ENCODE measurements around the gene ACKR2.

Gene ACKR2

GRCh38 chr3:42853056-42853455 is 43.8 kb downstream of the ACKR2 start:
- no peaks in the 10 kb centered on the region for H3K27me3 ChIP-seq (ENCODE audit: control insufficient read depth, insufficient read depth, low read length)
- H3K9ac ChIP-seq (ENCODE audit: low read length), result no peak overlapping the region
- no peaks in the 10 kb centered on the region for H3K36me3 ChIP-seq (ENCODE audit: control insufficient read depth, insufficient read depth, low read length)
- H3K4me1 ChIP-seq (ENCODE audit: control insufficient read depth, insufficient read depth, low read length), result peaks cover 26% of the 10 kb centered on the region
- H3K9me3 ChIP-seq (ENCODE audit: control insufficient read depth, low read length), result no peaks in the 10 kb centered on the region
- no peak overlapping the region for H3K4me3 ChIP-seq (ENCODE audit: low read length)

GRCh38 chr3:42853739-42854302 is 44.6 kb downstream of the ACKR2 start:
- Histone ChIP-seq H3K4me1 (ENCODE audit: control insufficient read depth, insufficient read depth, low read length) (peaks cover 23% of the 10 kb centered on the region), H3K27me3 (ENCODE audit: control insufficient read depth, insufficient read depth, low read length) (no peaks in the 10 kb centered on the region), H3K9me3 (ENCODE audit: control insufficient read depth, low read length) (no peaks in the 10 kb centered on the region), H3K36me3 (ENCODE audit: control insufficient read depth, insufficient read depth, low read length) (no peaks in the 10 kb centered on the region), H3K4me3 (ENCODE audit: low read length) (no peak overlapping the region), H3K9ac (ENCODE audit: low read length) (no peak overlapping the region)

GRCh38 chr3:42855219-42855546 is 45.9 kb downstream of the ACKR2 start:
- Histone ChIP-seq H3K4me1 (ENCODE audit: control insufficient read depth, insufficient read depth, low read length) (peaks cover 22% of the 10 kb centered on the region), H3K36me3 (ENCODE audit: control insufficient read depth, insufficient read depth, low read length) (no peaks in the 10 kb centered on the region), H3K4me3 (ENCODE audit: low read length) (no peak overlapping the region)

GRCh38 chr3:42855547-42856380 is 46.5 kb downstream of the ACKR2 start:
- Histone ChIP-seq H3K9me3 (ENCODE audit: control insufficient read depth, low read length) (no peaks in the 10 kb centered on the region), H3K36me3 (ENCODE audit: control insufficient read depth, insufficient read depth, low read length) (no peaks in the 10 kb centered on the region), H3K27me3 (ENCODE audit: control insufficient read depth, insufficient read depth, low read length) (no peaks in the 10 kb centered on the region), H3K4me1 (ENCODE audit: control insufficient read depth, insufficient read depth, low read length) (peaks cover 22% of the 10 kb centered on the region), H3K9ac (ENCODE audit: low read length) (no peak overlapping the region), H3K4me3 (ENCODE audit: low read length) (no peak overlapping the region)

More at GRCh38 chr3:42855219-42855546, 45.9 kb downstream of the ACKR2 start:
- Histone ChIP-seq H3K9me3 (ENCODE audit: control insufficient read depth, low read length) (no peaks in the 10 kb centered on the region), H3K9ac (ENCODE audit: low read length) (no peak overlapping the region), H3K27me3 (ENCODE audit: control insufficient read depth, insufficient read depth, low read length) (no peaks in the 10 kb centered on the region)

GRCh38 chr3:42856544-42856943 is 47.3 kb downstream of the ACKR2 start:
- no peaks in the 10 kb centered on the region for H3K27me3 ChIP-seq (ENCODE audit: control insufficient read depth, insufficient read depth, low read length)
- H3K9me3 ChIP-seq (ENCODE audit: control insufficient read depth, low read length), result no peaks in the 10 kb centered on the region
- no peak overlapping the region for H3K4me3 ChIP-seq (ENCODE audit: low read length)
- no peak overlapping the region for H3K9ac ChIP-seq (ENCODE audit: low read length)
- H3K4me1 ChIP-seq (ENCODE audit: control insufficient read depth, insufficient read depth, low read length), result peaks cover 22% of the 10 kb centered on the region
- H3K36me3 ChIP-seq (ENCODE audit: control insufficient read depth, insufficient read depth, low read length), result no peaks in the 10 kb centered on the region

- H3K27me3 ChIP-seq (ENCODE audit: control insufficient read depth, insufficient read depth, low read length), result no peaks in the 10 kb centered on the region
- H3K9ac ChIP-seq (ENCODE audit: low read length), result no peak overlapping the region
- no peak overlapping the region for H3K4me3 ChIP-seq (ENCODE audit: low read length)
- no peaks in the 10 kb centered on the region for H3K9me3 ChIP-seq (ENCODE audit: control insufficient read depth, low read length)
- H3K36me3 ChIP-seq (ENCODE audit: control insufficient read depth, insufficient read depth, low read length), result no peaks in the 10 kb centered on the region
- H3K4me1 ChIP-seq (ENCODE audit: control insufficient read depth, insufficient read depth, low read length), result no peaks in the 10 kb centered on the region
These were observed 55.2 kb downstream of the ACKR2 start for GRCh38 chr3:42864321-42864950.

GRCh38 chr3:42865256-42865655 is 56.0 kb downstream of the ACKR2 start:
- Histone ChIP-seq H3K9ac (ENCODE audit: low read length) (no peak overlapping the region), H3K4me1 (ENCODE audit: control insufficient read depth, insufficient read depth, low read length) (no peaks in the 10 kb centered on the region), H3K36me3 (ENCODE audit: control insufficient read depth, insufficient read depth, low read length) (no peaks in the 10 kb centered on the region), H3K9me3 (ENCODE audit: control insufficient read depth, low read length) (no peaks in the 10 kb centered on the region), H3K4me3 (ENCODE audit: low read length) (no peak overlapping the region), H3K27me3 (ENCODE audit: control insufficient read depth, insufficient read depth, low read length) (no peaks in the 10 kb centered on the region)

- Histone ChIP-seq H3K4me1 (ENCODE audit: control insufficient read depth, insufficient read depth, low read length) (peaks cover 7% of the 10 kb centered on the region), H3K9me3 (ENCODE audit: control insufficient read depth, low read length) (no peaks in the 10 kb centered on the region), H3K36me3 (ENCODE audit: control insufficient read depth, insufficient read depth, low read length) (no peaks in the 10 kb centered on the region), H3K27me3 (ENCODE audit: control insufficient read depth, insufficient read depth, low read length) (no peaks in the 10 kb centered on the region), H3K9ac (ENCODE audit: low read length) (no peak overlapping the region), H3K4me3 (ENCODE audit: low read length) (no peak overlapping the region)
These were observed 57.9 kb downstream of the ACKR2 start for GRCh38 chr3:42867138-42867537.

- H3K4me3 ChIP-seq (ENCODE audit: low read length), result no peak overlapping the region
- no peaks in the 10 kb centered on the region for H3K9me3 ChIP-seq (ENCODE audit: control insufficient read depth, low read length)
- H3K27me3 ChIP-seq (ENCODE audit: control insufficient read depth, insufficient read depth, low read length), result no peaks in the 10 kb centered on the region
- H3K36me3 ChIP-seq (ENCODE audit: control insufficient read depth, insufficient read depth, low read length), result no peaks in the 10 kb centered on the region
- H3K4me1 ChIP-seq (ENCODE audit: control insufficient read depth, insufficient read depth, low read length), result peaks cover 8% of the 10 kb centered on the region
- H3K9ac ChIP-seq (ENCODE audit: low read length), result no peak overlapping the region
These were observed 59.6 kb downstream of the ACKR2 start for GRCh38 chr3:42868841-42869240.

GRCh38 chr3:42871592-42872196 is 62.4 kb downstream of the ACKR2 start:
- H3K36me3 ChIP-seq (ENCODE audit: control insufficient read depth, insufficient read depth, low read length), result no peaks in the 10 kb centered on the region
- no peaks in the 10 kb centered on the region for H3K9me3 ChIP-seq (ENCODE audit: control insufficient read depth, low read length)
- H3K4me3 ChIP-seq (ENCODE audit: low read length), result no peak overlapping the region
- H3K27me3 ChIP-seq (ENCODE audit: control insufficient read depth, insufficient read depth, low read length), result no peaks in the 10 kb centered on the region
- peaks cover 8% of the 10 kb centered on the region for H3K4me1 ChIP-seq (ENCODE audit: control insufficient read depth, insufficient read depth, low read length)
- no peak overlapping the region for H3K9ac ChIP-seq (ENCODE audit: low read length)

GRCh38 chr3:42872718-42873117 is 63.5 kb downstream of the ACKR2 start:
- no peaks in the 10 kb centered on the region for H3K27me3 ChIP-seq (ENCODE audit: control insufficient read depth, insufficient read depth, low read length)
- H3K36me3 ChIP-seq (ENCODE audit: control insufficient read depth, insufficient read depth, low read length), result no peaks in the 10 kb centered on the region
- no peak overlapping the region for H3K9ac ChIP-seq (ENCODE audit: low read length)
- no peak overlapping the region for H3K4me3 ChIP-seq (ENCODE audit: low read length)
- peaks cover 8% of the 10 kb centered on the region for H3K4me1 ChIP-seq (ENCODE audit: control insufficient read depth, insufficient read depth, low read length)
- no peaks in the 10 kb centered on the region for H3K9me3 ChIP-seq (ENCODE audit: control insufficient read depth, low read length)

Measured in mucosa of stomach (tissue), 1 donor.